ENCODE results near the gene MEIS1.

GRCh38 chr2:66430505-66431273, 4.2 kb upstream of the MEIS1 start:
- TF ChIP-seq CTCF (IDR thresholded peaks at IDR 0.05) (no peak), POLR2AphosphoS5 (IDR thresholded peaks at IDR 0.05) (no peak), POLR2A (IDR thresholded peaks at IDR 0.05) (no peak)
